Measurements from ENCODE around the gene SRPK2.

SRPK2 gene

GRCh38 chr7:105230486-105230885 is 158.2 kb downstream of the SRPK2 start:
- Histone ChIP-seq H3K27me3 (ENCODE audit: control insufficient read depth in 5 of 5, insufficient read depth in 4 of 5, low read length in 5 of 5) (no peaks in the 10 kb centered on the region), H3K4me1 (ENCODE audit: control insufficient read depth in 5 of 5, insufficient read depth in 5 of 5, low read length in 5 of 5) (no peaks in the 10 kb centered on the region), H3K9me3 (ENCODE audit: control insufficient read depth in 5 of 5, low read length in 5 of 5) (peaks cover 0 to 2% (median 0%) of the 10 kb centered on the region in 5 donors), H3K36me3 (ENCODE audit: control insufficient read depth in 5 of 5, insufficient read depth in 5 of 5, low read length in 5 of 5) (peaks cover 0 to 8% (median 0%) of the 10 kb centered on the region in 5 donors), H3K9ac (ENCODE audit: low read length in 5 of 5) (no peak overlapping the region), H3K27ac (ENCODE audit: low read depth, low read length) (no peak overlapping the region), H3K4me3 (ENCODE audit: low read depth in 1 of 5, low read length in 5 of 5) (no peak overlapping the region)

DNA sequence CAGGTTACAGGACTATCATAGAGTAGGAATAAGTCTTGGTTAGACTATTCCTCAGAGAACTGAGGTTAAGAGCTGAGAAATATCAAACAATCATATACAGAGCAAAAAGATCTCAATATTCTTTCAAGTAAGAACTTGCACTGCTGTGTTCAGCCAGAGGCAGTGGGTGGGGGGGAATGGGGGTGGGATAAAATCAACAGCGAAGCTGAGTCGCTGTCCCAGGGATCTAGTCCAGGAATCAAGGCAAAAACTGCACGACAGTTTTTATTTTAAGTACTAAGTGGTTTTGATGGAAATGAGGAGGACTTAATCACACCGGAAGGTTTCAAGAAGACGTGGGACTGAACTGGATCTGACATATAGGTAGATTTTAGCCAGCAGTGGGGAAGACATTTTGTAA is 159.1 kb downstream of the SRPK2 start:
- Histone ChIP-seq H3K9me3 (ENCODE audit: control insufficient read depth in 5 of 5, low read length in 5 of 5) (peaks cover 0 to 2% (median 0%) of the 10 kb centered on the region in 5 donors), H3K4me3 (ENCODE audit: low read depth in 1 of 5, low read length in 5 of 5) (no peak overlapping the region), H3K27ac (ENCODE audit: low read depth, low read length) (no peak overlapping the region), H3K9ac (ENCODE audit: low read length in 5 of 5) (no peak overlapping the region), H3K36me3 (ENCODE audit: control insufficient read depth in 5 of 5, insufficient read depth in 5 of 5, low read length in 5 of 5) (peaks cover 0 to 8% (median 0%) of the 10 kb centered on the region in 5 donors), H3K4me1 (ENCODE audit: control insufficient read depth in 5 of 5, insufficient read depth in 5 of 5, low read length in 5 of 5) (peaks cover 0 to 7% (median 2%) of the 10 kb centered on the region in 5 donors), H3K27me3 (ENCODE audit: control insufficient read depth in 5 of 5, insufficient read depth in 4 of 5, low read length in 5 of 5) (no peaks in the 10 kb centered on the region)

- no peak overlapping the region for H3K9ac ChIP-seq (ENCODE audit: low read length in 5 of 5)
- peaks cover 0 to 8% (median 0%) of the 10 kb centered on the region in 5 donors for H3K36me3 ChIP-seq (ENCODE audit: control insufficient read depth in 5 of 5, insufficient read depth in 5 of 5, low read length in 5 of 5)
- H3K9me3 ChIP-seq (ENCODE audit: control insufficient read depth in 5 of 5, low read length in 5 of 5), result peaks cover 0 to 2% (median 0%) of the 10 kb centered on the region in 5 donors
- no peak overlapping the region for H3K4me3 ChIP-seq (ENCODE audit: low read depth in 1 of 5, low read length in 5 of 5)
- H3K27ac ChIP-seq (ENCODE audit: low read depth, low read length), result no peak overlapping the region
- H3K4me1 ChIP-seq (ENCODE audit: control insufficient read depth in 5 of 5, insufficient read depth in 5 of 5, low read length in 5 of 5), result peaks cover 0 to 7% (median 2%) of the 10 kb centered on the region in 5 donors
- H3K27me3 ChIP-seq (ENCODE audit: control insufficient read depth in 5 of 5, insufficient read depth in 4 of 5, low read length in 5 of 5), result no peaks in the 10 kb centered on the region
These were observed 160.2 kb downstream of the SRPK2 start for GRCh38 chr7:105228555-105228954.

- Histone ChIP-seq H3K4me3 (ENCODE audit: low read depth in 1 of 5, low read length in 5 of 5) (no peak overlapping the region), H3K4me1 (ENCODE audit: control insufficient read depth in 5 of 5, insufficient read depth in 5 of 5, low read length in 5 of 5) (peaks cover 0 to 9% (median 2%) of the 10 kb centered on the region in 5 donors), H3K27ac (ENCODE audit: low read depth, low read length) (no peak overlapping the region), H3K27me3 (ENCODE audit: control insufficient read depth in 5 of 5, insufficient read depth in 4 of 5, low read length in 5 of 5) (no peaks in the 10 kb centered on the region), H3K36me3 (ENCODE audit: control insufficient read depth in 5 of 5, insufficient read depth in 5 of 5, low read length in 5 of 5) (peaks cover 0 to 8% (median 0%) of the 10 kb centered on the region in 5 donors), H3K9ac (ENCODE audit: low read length in 5 of 5) (no peak overlapping the region), H3K9me3 (ENCODE audit: control insufficient read depth in 5 of 5, low read length in 5 of 5) (peaks cover 0 to 2% (median 0%) of the 10 kb centered on the region in 5 donors)
These were observed 161.3 kb downstream of the SRPK2 start for GRCh38 chr7:105227391-105227790.

DNA sequence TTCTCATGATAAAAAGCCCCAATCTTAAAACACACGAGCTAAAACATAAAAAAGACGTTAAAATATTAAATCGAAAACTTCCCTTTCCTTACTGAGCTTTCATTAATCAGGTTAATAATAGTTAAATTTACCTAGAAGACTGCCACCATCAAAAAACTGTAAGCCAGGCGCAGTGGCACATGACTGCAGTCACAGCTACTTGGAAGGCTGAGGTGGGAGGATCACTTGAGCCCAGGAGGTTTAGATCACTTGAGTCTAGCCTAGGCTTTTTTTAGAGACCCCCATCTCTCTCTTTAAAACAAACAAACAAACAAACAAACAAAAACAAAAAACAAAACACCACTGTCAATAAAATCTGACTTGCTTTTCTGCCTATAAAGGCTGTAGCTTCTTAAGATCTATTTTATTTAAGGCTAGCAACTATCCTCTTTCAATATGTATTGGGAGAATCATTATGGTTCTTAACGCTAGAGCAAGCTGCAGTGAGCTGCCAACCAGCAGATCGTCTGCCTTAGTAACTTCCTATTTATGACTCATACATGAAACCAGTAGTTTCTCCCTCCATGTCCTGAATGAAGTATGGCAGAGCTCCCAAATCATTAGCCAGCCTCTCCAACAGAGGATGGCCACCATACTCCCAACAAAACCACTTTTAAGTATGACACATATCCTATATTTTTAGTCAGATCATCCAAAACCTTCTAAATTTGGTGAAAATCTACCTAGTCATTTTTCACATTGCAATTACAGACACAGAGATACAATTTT is 163.7 kb downstream of the SRPK2 start:
- H3K27me3 ChIP-seq (ENCODE audit: control insufficient read depth in 5 of 5, insufficient read depth in 4 of 5, low read length in 5 of 5), result no peaks in the 10 kb centered on the region
- peaks cover 0 to 2% (median 0%) of the 10 kb centered on the region in 5 donors for H3K9me3 ChIP-seq (ENCODE audit: control insufficient read depth in 5 of 5, low read length in 5 of 5)
- no peaks in the 10 kb centered on the region for H3K36me3 ChIP-seq (ENCODE audit: control insufficient read depth in 5 of 5, insufficient read depth in 5 of 5, low read length in 5 of 5)
- no peak overlapping the region for H3K27ac ChIP-seq (ENCODE audit: low read depth, low read length)
- H3K9ac ChIP-seq (ENCODE audit: low read length in 5 of 5), result no peak overlapping the region
- H3K4me3 ChIP-seq (ENCODE audit: low read depth in 1 of 5, low read length in 5 of 5), result no peak overlapping the region
- H3K4me1 ChIP-seq (ENCODE audit: control insufficient read depth in 5 of 5, insufficient read depth in 5 of 5, low read length in 5 of 5), result peaks cover 0 to 15% (median 2%) of the 10 kb centered on the region in 5 donors

DNA sequence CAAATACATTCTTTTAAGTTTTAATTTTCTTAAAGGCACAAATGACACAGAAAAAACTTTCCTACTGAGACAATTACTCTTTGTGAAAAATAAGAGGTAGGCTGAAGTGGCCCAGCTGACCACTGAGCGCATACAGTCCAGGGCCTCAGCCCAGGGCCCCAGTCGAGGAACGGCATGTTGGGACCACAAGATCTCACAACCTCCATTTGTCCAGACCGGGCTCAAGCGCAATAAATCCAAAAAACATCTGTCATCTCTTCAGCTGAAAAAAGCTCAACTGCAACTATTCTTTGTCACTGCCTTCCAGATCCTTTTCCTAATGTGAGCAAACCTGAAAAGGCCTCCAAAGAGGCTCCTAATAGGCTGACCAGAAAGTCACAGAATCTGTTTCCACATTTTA is 165.8 kb downstream of the SRPK2 start:
- Histone ChIP-seq H3K9me3 (ENCODE audit: control insufficient read depth in 5 of 5, low read length in 5 of 5) (peaks cover 0 to 2% (median 0%) of the 10 kb centered on the region in 5 donors), H3K36me3 (ENCODE audit: control insufficient read depth in 5 of 5, insufficient read depth in 5 of 5, low read length in 5 of 5) (no peaks in the 10 kb centered on the region), H3K4me1 (ENCODE audit: control insufficient read depth in 5 of 5, insufficient read depth in 5 of 5, low read length in 5 of 5) (peaks cover 0 to 15% (median 2%) of the 10 kb centered on the region in 5 donors), H3K27me3 (ENCODE audit: control insufficient read depth in 5 of 5, insufficient read depth in 4 of 5, low read length in 5 of 5) (no peaks in the 10 kb centered on the region), H3K27ac (ENCODE audit: low read depth, low read length) (no peak overlapping the region), H3K9ac (ENCODE audit: low read length in 5 of 5) (no peak overlapping the region), H3K4me3 (ENCODE audit: low read depth in 1 of 5, low read length in 5 of 5) (no peak overlapping the region)

GRCh38 chr7:105219771-105220160 is 169.0 kb downstream of the SRPK2 start:
- Histone ChIP-seq H3K27ac (ENCODE audit: low read depth, low read length) (no peak overlapping the region), H3K9ac (ENCODE audit: low read length in 5 of 5) (no peak overlapping the region), H3K27me3 (ENCODE audit: control insufficient read depth in 5 of 5, insufficient read depth in 4 of 5, low read length in 5 of 5) (no peaks in the 10 kb centered on the region)

GRCh38 chr7:105218939-105219770 is 169.6 kb downstream of the SRPK2 start:
- Histone ChIP-seq H3K9ac (ENCODE audit: low read length in 5 of 5) (no peak overlapping the region), H3K27ac (ENCODE audit: low read depth, low read length) (no peak overlapping the region)

More at GRCh38 chr7:105219771-105220160, 169.0 kb downstream of the SRPK2 start:
- Histone ChIP-seq H3K36me3 (ENCODE audit: control insufficient read depth in 5 of 5, insufficient read depth in 5 of 5, low read length in 5 of 5) (no peaks in the 10 kb centered on the region), H3K4me1 (ENCODE audit: control insufficient read depth in 5 of 5, insufficient read depth in 5 of 5, low read length in 5 of 5) (peaks cover 0 to 10% (median 0%) of the 10 kb centered on the region in 5 donors), H3K9me3 (ENCODE audit: control insufficient read depth in 5 of 5, low read length in 5 of 5) (no peaks in the 10 kb centered on the region), H3K4me3 (ENCODE audit: low read depth in 1 of 5, low read length in 5 of 5) (no peak overlapping the region)

GRCh38 chr7:105218215-105218614 is 170.5 kb downstream of the SRPK2 start:
- Histone ChIP-seq H3K36me3 (ENCODE audit: control insufficient read depth in 5 of 5, insufficient read depth in 5 of 5, low read length in 5 of 5) (no peaks in the 10 kb centered on the region), H3K27me3 (ENCODE audit: control insufficient read depth in 5 of 5, insufficient read depth in 4 of 5, low read length in 5 of 5) (no peaks in the 10 kb centered on the region), H3K9ac (ENCODE audit: low read length in 5 of 5) (no peak overlapping the region), H3K4me1 (ENCODE audit: control insufficient read depth in 5 of 5, insufficient read depth in 5 of 5, low read length in 5 of 5) (peaks cover 0 to 12% (median 0%) of the 10 kb centered on the region in 5 donors), H3K27ac (ENCODE audit: low read depth, low read length) (no peak overlapping the region), H3K9me3 (ENCODE audit: control insufficient read depth in 5 of 5, low read length in 5 of 5) (no peaks in the 10 kb centered on the region), H3K4me3 (ENCODE audit: low read depth in 1 of 5, low read length in 5 of 5) (no peak overlapping the region)

More at GRCh38 chr7:105218939-105219770, 169.6 kb downstream of the SRPK2 start:
- Histone ChIP-seq H3K27me3 (ENCODE audit: control insufficient read depth in 5 of 5, insufficient read depth in 4 of 5, low read length in 5 of 5) (no peaks in the 10 kb centered on the region), H3K36me3 (ENCODE audit: control insufficient read depth in 5 of 5, insufficient read depth in 5 of 5, low read length in 5 of 5) (no peaks in the 10 kb centered on the region), H3K4me3 (ENCODE audit: low read depth in 1 of 5, low read length in 5 of 5) (no peak overlapping the region), H3K4me1 (ENCODE audit: control insufficient read depth in 5 of 5, insufficient read depth in 5 of 5, low read length in 5 of 5) (peaks cover 0 to 7% (median 0%) of the 10 kb centered on the region in 5 donors), H3K9me3 (ENCODE audit: control insufficient read depth in 5 of 5, low read length in 5 of 5) (no peaks in the 10 kb centered on the region)

- no peaks in the 10 kb centered on the region for H3K9me3 ChIP-seq (ENCODE audit: control insufficient read depth in 5 of 5, low read length in 5 of 5)
- H3K27me3 ChIP-seq (ENCODE audit: control insufficient read depth in 5 of 5, insufficient read depth in 4 of 5, low read length in 5 of 5), result no peaks in the 10 kb centered on the region
- H3K36me3 ChIP-seq (ENCODE audit: control insufficient read depth in 5 of 5, insufficient read depth in 5 of 5, low read length in 5 of 5), result no peaks in the 10 kb centered on the region
- no peak overlapping the region for H3K4me3 ChIP-seq (ENCODE audit: low read depth in 1 of 5, low read length in 5 of 5)
- peaks cover 0 to 4% (median 0%) of the 10 kb centered on the region in 5 donors for H3K4me1 ChIP-seq (ENCODE audit: control insufficient read depth in 5 of 5, insufficient read depth in 5 of 5, low read length in 5 of 5)
- no peak overlapping the region for H3K9ac ChIP-seq (ENCODE audit: low read length in 5 of 5)
- H3K27ac ChIP-seq (ENCODE audit: low read depth, low read length), result no peak overlapping the region
These were observed 171.9 kb downstream of the SRPK2 start for GRCh38 chr7:105216786-105217185.
